ENCODE data around the gene CXCL13.

GRCh38 chr4:77576351-77576750 lies 29.3 kb upstream of the CXCL13 start:
- TF ChIP-seq ZBTB44 (tag by site-specific recombination; IDR thresholded peaks at IDR 0.05) (no peak), CTCF (tag by site-specific recombination; IDR thresholded peaks at IDR 0.05) (no peak), KLF1 (tag by site-specific recombination; IDR thresholded peaks at IDR 0.05) (no peak), ZNF121 (tag by site-specific recombination; IDR thresholded peaks at IDR 0.05) (no peak), ZNF513 (tag by site-specific recombination; IDR thresholded peaks at IDR 0.05) (no peak), ZBTB11 (tag by site-specific recombination; conservative IDR thresholded peaks at IDR 0.05; ENCODE audit: low read depth) (no peak), ZNF239 (tag by site-specific recombination; IDR thresholded peaks at IDR 0.05) (no peak)

Data from HEK293 (cell line).